ENCODE measurements around the gene BAIAP2L2.
"Not testable (repeated sequence)": the region's sequence is repeated elsewhere in the genome, so short reads cannot be mapped to it uniquely, and the experiment has no call there.

The BAIAP2L2 gene

GRCh38 chr22:38127869-38128268 is 17.4 kb upstream of the BAIAP2L2 start:
- no peak for DNase-seq (ENCODE audit: low read depth in 2 of 2)

- DNase-seq (ENCODE audit: low read depth in 2 of 2): no peak
Measured at GRCh38 chr22:38126928-38127668, 16.6 kb upstream of the BAIAP2L2 start.

- no peak for DNase-seq (ENCODE audit: low read depth in 2 of 2)
Measured at GRCh38 chr22:38125751-38126201, 15.3 kb upstream of the BAIAP2L2 start.

DNA sequence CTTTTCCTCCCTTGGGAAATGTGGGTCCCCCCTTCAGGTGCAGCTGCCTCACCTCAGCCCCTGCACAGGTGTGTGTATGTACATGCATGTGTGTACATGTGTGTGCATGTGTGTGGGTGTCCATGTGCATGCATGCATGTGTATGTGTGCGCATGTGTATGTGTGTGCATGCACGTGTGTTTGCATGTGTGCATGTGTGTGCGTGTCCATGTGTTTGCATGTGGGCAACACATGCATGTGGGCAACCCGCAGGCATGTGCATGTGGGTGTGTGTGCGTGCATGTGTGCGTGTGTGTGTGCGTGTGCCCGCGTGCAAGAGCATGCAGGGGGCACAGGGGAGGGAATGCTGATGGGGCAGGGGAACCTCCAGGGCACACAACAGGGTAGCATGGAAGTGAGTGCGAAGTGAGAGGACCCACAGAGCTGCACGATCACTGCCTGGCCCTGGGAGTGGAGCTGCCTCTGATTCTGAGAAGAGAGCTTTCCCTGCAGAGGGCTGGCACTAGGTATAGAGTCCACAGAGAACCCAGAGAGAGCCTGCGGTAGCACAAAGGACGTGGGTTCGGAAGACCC is 14.6 kb upstream of the BAIAP2L2 start:
- DNase-seq (ENCODE audit: low read depth in 2 of 2): no peak

GRCh38 chr22:38124236-38124974 is 13.9 kb upstream of the BAIAP2L2 start:
- DNase-seq (ENCODE audit: low read depth in 2 of 2): no peak

DNA sequence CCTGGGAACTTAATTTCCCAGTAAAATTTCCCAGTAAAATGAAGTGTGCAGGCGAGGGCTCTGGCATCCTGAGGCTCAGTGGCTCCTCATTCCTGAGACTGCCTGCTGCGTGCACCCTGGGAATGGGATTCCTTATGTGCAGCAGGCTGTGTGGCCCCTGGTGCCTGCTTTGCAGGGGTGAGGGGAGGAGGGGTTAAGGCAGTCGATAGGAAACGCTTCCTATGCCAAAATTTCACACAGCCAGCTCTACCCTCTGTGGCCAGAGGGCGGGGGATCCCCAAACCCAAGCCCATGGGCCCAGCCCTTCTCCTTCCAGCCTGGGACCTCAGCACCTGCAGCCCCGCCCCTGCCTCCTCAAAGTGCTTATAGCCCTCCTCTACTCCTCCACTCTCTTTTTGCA is 12.1 kb upstream of the BAIAP2L2 start:
- no peak for DNase-seq (ENCODE audit: low read depth in 2 of 2)

DNA sequence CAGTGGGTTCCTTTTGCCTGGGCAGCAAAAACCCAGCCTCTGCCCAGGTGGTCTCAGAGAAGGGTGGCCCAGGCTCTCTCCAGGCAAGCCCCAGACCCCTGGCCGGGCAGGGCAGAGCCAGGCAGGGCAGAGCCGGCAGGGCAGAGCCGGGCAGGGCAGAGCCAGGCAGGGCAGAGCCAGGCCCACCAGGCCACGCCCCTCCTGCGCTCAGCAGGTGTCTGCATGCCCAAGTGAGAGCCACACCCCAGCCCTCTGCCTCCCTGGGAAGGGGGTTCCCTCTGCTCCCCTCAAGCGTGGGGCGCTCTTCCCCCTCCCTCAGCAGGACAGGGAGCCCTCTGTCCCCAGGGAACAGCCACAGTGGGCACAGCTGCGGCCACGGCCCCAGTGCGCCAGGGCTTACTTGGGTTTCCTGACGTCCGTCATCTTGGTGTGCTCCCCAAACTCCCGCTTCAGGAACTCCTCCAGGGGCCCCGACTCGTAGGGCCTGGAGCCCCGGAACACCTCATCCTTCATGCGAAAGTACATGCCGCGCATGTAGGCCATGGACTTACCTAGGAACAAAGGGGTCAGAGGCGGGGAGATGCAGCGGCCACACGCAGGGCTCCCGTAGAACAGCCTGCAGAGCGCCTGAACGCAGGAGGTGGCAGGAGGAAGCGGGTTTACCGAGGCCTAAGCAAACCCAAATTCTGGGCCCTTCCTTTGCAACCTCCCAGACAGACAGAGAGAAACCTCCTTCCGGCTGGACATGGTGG is 10.1 kb upstream of the BAIAP2L2 start:
- no peak for DNase-seq (ENCODE audit: low read depth in 2 of 2)

GRCh38 chr22:38118747-38119146 is 8.3 kb upstream of the BAIAP2L2 start:
- DNase-seq (ENCODE audit: low read depth in 2 of 2): not testable (repeated sequence)

DNA sequence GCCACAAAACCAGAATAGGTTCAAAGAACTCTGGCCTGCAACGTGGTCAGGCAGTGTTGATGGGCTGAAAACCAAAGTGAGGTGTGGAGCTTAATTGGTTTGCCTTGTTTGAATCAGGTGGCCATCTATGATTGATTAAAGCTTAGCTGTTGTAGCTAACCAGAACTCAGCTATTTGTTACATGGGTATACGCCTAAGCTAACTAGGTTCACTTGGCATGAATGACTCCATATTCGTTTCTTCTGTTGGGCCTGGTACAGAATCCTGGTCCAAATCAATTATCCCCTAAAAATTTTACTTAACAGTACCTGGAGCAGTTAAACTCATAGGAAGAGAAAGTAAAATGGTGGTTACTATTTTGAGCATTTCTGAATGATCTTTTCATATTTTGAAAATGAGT is 7.7 kb upstream of the BAIAP2L2 start:
- DNase-seq (ENCODE audit: low read depth in 2 of 2): no peak

DNA sequence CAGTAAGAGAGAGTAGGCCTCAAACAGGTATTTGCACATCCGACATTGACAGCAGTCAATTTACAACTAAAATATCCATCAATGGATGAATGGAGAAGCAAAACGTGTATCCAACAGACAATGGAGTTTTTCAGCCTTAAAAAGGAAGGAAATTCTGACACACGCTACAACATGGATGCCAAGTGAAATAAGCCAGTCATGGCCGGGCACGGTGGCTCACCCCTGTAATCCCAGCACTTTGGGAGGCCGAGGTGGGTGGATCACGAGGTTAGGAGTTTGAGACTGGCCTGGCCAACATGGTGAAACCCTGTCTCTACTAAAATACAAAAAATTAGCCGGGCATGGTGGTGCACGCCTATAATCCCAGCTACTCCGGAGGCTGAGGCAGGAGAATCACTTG is 7.1 kb upstream of the BAIAP2L2 start:
- DNase-seq (ENCODE audit: low read depth in 2 of 2): not testable (repeated sequence)

- DNase-seq (ENCODE audit: low read depth in 2 of 2): no peak
Measured at GRCh38 chr22:38115423-38116205, 5.1 kb upstream of the BAIAP2L2 start.

GRCh38 chr22:38114484-38115398 is 4.3 kb upstream of the BAIAP2L2 start:
- DNase-seq (ENCODE audit: low read depth in 2 of 2): peak; percentile 74 to 76

- no peak for DNase-seq (ENCODE audit: low read depth in 2 of 2)
Measured at GRCh38 chr22:38112381-38112780, 1.9 kb upstream of the BAIAP2L2 start.

DNA sequence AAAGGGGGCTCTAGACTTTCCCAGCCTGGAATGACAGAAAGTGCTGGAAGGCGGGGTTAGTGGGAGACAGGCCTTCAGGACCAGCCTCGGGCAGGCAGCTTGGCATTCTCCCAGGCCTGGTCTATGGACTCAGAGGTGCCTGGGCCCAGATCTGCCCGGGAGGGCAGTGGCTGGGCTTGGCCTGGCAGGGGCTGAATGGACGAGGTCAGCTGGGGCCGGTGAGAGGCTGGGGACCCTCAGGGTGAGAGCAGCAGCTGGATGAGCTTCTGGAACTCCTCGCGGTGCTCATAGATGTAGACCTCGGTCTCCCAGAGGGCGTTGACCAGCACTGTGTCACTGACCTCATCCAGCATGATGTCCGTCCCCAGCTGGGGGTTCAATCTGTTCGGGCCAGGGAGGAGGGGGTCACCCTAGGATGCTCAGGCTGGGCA is 1.5 kb upstream of the BAIAP2L2 start:
- DNase-seq (ENCODE audit: low read depth in 2 of 2): no peak

GRCh38 chr22:38110863-38111852 is 674 bp upstream of the BAIAP2L2 start:
- no peak for DNase-seq (ENCODE audit: low read depth in 2 of 2)

DNA sequence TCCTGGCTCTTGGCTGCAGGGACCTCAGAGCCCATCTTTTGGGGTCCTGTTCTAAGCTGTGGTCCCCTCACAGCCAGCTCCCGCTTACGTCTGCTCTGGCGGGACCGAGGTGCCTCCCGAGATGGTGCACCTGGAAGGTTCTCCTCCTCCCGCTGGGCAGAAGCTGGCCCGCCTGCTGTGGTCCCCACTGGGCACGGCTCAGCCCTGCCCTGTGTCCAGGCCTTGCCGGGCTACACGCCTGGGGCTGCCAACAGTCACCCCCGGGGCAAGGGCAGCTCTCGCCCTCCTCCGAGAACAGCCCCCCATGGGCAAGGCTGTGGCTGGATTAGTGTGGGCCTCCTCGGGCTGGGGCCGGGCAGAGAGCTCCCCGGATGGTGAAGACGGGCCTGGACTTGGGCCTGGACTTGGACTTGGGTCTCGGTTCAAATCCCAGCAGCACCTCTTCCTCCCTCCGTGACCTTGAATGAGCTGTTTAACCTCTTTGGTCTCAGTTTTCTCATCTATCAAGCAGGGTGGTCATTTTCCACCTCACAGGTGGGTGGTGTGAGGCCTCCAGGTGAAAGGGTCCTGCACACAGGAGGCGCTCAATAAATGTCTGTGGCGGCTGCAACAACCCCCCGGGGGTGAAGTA is 998 bp downstream of the BAIAP2L2 start:
- no peak for DNase-seq (ENCODE audit: low read depth in 2 of 2)

DNA sequence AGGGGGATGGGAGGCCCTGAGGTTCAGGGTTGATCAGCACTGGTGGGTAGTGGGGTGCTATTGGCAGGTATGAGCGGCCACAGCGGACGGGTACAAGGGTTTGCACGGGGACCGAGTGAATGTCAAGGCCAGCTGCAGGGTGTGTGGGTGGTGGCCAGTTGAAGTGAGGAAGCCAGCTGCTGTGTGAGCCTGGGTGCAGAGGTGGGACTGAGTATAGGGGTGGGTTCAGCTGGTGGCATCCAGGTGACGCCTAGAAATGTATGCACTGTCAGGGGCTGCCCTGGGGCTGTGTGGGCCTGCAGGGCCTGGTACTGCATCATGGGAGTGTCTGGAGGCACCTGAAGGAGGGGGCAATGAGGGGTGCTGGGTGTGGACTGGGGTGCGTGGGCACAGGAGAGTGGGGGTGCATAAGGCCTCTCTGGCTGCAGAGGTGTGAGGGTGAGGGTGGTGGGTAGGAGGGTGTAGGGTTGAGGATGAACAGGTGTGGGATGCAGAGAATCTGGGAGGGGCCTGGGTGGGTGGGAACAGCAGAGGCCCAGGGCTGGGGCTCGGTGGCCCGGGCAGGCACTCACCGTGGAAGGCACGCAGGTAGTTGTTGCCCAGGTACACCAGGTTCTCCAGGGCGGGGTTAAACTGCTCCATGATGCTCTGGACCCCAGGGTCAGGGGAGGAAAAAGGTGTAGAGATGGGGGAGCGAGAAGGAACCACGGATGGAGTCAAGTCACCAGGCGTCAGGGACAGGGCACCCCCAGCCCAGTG is 1.7 kb downstream of the BAIAP2L2 start:
- no peak for DNase-seq (ENCODE audit: low read depth in 2 of 2)

All from stimulated activated CD4-positive, alpha-beta T cell treated with anti-CD3 and anti-CD28 coated beads, Interleukin-1b, Interleukin-23, amount 100 ng/mL, for 4 hours (primary cell).